HG02938 (cell line): ENCODE measurements around the gene RXFP1.
"Not testable (repeated sequence)": the region's sequence is repeated elsewhere in the genome, so short reads cannot be mapped to it uniquely, and the experiment has no call there.

Experiments used
- ATAC-seq: cut with Tn5 transposase; IDR thresholded peaks from one replicate; pipeline ENCODE4 v1.9.1; 2021; ENCODE audit warnings: mild to moderate bottlenecking, moderate library complexity; ENCODE audit not compliant: unreplicated experiment

RXFP1 gene

DNA sequence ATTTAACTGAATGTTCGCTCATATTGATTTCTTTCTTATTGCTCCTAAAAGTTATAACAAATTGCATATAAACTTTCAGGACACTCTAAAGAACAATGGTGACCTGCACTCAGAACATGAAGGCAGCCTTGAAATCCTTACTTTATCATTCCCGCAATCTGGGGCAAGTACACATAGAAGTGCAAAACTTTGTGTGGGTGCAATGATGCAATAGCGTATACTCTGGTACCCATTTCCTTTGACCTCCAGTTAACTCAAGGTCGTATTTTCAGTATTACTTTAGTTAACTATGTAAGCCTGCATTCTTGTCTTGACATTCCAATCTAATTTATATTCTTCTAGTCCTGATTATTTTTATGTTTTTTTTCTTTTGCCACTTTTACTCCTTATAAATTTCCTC is 85.3 kb downstream of the RXFP1 start:
- ATAC-seq, result no peak

- ATAC-seq, result no peak
Observed at GRCh38 chr4:158609116-158609515, 87.4 kb downstream of the RXFP1 start.

- ATAC-seq, result peak; percentile 96
Observed at GRCh38 chr4:158610790-158611189, 89.1 kb downstream of the RXFP1 start.

DNA sequence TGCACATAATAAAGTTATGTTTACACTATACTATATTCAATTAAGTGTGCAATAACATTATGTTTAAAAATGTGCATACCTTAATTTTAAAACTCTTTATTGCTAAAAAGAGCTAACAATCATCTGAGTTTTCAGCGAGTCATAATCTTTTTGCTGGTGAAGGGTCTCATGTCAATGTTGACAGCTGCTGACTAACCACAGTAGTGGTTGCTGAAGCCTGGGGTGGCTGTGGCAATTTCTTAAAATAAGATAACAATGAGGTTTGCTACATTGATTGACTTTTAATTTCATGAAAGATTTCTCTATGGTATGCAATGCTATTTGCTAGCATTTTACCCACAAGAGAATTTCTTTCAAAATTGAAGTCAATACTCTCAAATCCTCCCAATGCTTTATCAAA is 91.4 kb downstream of the RXFP1 start:
- no peak for ATAC-seq

GRCh38 chr4:158617956-158618355 is 96.3 kb downstream of the RXFP1 start:
- ATAC-seq, result no peak

GRCh38 chr4:158621729-158622128 is 100.0 kb downstream of the RXFP1 start:
- no peak for ATAC-seq

GRCh38 chr4:158622251-158622650 is 100.6 kb downstream of the RXFP1 start:
- no peak for ATAC-seq

- ATAC-seq, result peak; percentile 89
Observed at GRCh38 chr4:158624889-158625478, 103.3 kb downstream of the RXFP1 start.

GRCh38 chr4:158625544-158625943 is 103.9 kb downstream of the RXFP1 start:
- no peak for ATAC-seq

DNA sequence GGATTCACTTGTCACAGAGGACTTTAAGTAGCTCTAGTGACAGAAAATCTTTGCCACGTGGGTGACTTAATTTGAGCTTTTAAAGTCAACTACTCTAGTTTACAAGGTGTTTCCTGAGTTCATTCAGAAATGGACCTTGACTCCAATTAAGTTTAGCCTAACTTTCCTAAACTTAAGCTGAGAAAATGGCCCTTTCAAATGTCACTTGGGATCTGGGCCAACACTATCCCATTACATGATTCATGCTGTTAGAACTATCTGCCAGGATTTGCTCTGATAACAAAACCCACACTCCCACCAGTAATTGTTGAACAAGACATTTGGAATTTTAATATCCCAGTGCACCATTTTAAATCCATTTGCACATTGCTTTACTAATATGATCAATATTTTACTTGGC is 109.2 kb downstream of the RXFP1 start:
- no peak for ATAC-seq

DNA sequence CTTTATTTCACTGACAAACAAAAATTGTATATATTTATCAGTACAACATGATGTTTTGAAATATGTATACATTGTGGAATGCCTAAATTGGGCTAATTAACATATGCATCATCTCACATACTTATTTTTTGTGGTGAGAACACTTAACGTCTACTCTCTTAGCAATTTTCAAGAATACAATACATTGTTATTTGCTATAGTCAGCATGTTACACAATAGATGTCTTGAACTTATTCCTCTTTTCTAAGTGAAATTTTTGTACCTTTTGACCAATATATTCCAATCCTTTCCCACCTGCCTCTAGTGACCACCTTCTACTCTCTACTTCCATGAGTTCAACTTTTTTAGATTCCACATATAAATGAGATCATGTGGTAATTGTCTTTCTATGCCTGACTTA is 114.9 kb downstream of the RXFP1 start:
- ATAC-seq, result no peak

GRCh38 chr4:158644356-158644755 is 122.7 kb downstream of the RXFP1 start:
- no peak for ATAC-seq

GRCh38 chr4:158644760-158645159 is 123.1 kb downstream of the RXFP1 start:
- ATAC-seq, result no peak

DNA sequence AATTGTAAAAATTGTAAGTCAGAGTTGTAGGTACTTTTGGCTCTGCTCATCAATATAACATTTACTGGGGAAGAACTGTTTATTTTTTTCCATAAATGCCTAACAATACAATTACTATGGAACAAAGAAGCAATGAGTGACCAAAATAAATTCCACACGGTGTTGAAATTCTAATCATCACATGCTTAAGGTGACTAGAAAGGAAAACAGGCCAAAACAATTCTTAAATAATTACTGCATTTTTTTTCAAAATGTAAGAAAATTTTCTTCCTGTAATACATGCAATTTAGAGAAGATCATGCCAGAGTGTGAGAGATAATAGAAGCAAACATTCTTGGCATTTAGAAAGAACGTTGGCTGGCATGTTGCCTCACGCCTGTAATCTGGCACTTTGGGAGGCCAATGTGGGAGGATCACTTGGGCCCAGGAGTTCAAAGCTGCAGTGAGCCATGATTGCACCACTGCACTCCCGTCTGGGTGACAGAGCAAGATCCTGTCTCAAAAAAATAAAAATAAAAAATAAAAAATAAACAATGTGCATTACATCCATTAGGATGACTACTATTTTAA is 127.5 kb downstream of the RXFP1 start:
- ATAC-seq, result no peak

DNA sequence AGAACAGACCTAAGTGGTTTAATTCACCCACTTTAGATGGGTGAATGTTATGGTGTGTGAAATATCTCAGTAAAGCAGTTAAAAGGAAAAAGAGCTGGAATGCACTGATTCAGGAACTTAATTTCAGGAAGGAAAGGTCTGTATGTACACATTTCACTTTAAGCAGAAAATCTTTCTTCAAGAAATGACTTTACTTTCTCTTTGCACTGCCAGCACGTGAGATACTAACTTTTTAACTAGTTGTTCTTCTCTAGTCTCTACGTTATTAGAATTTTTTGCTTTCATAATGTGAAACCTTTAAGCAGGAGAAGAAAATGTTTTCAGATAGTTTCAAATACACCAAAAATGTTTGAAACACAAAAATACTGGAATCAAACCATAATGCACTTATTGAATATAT is 131.2 kb downstream of the RXFP1 start:
- no peak for ATAC-seq

DNA sequence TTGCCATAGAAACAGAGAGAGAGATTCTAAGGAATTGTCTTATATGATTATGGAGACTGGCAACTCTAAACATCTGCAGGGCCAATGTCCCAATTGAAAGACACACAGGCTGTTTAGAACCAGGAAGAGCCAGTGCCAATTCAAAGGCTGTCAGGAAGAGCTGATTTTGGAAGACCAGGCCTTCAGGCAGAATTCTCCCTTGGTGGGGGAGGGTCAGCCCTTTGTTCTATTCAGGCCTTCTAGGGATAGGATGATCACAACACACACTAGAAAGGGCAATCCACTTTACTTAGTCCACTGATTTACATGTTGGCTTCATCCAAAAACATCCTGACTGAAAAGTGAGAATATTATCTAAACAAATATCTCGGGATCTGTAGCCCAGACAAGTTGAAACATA is 134.8 kb downstream of the RXFP1 start:
- no peak for ATAC-seq

DNA sequence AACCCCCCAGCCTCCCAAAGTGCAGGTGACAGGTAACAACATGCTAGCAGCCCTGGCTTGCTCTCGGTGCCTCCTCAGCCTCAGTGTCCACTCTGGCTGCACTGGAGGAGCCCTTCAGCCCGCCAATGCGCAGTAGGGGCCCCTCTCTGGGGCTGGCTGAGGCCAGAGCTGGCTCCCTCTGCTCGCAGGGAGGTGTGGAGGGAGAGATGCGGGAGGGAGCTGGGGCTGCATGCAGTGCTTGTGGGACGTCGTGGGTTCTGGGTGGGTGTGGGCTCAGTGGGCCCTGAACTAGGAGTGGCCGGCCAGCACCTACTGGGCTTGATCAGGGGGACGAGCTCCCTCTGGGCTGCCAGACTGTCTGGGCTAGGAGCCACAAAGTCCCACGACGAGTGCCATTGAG is 135.6 kb downstream of the RXFP1 start:
- ATAC-seq, result no peak

DNA sequence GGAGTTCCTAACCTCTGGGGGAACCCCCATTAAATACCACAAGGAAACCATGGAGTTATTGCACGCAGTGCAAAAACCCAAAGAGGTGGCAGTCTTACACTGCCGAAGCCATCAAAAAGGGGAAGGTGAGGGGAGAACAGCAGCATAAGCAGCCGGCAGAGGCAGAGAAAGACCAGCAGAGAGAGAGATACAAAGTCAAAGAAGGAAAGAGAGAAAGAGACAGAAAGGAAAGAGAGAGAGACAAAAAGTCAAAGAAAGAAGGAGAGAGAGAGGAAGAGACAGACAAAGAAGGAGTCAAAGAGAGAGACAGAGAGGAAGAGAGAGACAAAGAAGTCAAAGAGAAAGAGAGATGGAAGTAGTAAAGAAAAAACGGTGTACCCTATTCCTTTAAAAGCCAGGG is 141.6 kb downstream of the RXFP1 start:
- not testable (repeated sequence) for ATAC-seq

- ATAC-seq, result not testable (repeated sequence)
Observed at GRCh38 chr4:158663707-158664625, 142.3 kb downstream of the RXFP1 start.

DNA sequence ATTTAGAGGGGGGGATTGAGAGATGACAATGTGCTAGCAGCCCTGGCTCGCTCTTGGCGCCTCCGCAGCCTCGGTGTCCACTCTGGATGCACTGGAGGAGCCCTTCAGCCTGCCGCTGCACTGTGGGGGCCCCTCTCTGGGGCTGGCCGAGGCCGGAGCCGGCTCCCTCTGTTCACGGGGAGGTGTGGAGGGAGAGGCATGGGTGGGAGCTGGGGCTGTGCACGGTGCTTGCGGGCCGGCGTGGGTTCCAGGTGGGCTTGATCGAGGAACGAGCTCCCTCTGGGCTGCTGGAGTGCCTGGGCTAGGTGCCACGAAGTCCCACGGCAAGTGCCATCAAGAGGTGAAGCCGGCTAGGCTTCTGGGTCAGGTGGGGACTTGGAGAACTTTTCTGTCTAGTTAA is 143.1 kb downstream of the RXFP1 start:
- ATAC-seq, result no peak

DNA sequence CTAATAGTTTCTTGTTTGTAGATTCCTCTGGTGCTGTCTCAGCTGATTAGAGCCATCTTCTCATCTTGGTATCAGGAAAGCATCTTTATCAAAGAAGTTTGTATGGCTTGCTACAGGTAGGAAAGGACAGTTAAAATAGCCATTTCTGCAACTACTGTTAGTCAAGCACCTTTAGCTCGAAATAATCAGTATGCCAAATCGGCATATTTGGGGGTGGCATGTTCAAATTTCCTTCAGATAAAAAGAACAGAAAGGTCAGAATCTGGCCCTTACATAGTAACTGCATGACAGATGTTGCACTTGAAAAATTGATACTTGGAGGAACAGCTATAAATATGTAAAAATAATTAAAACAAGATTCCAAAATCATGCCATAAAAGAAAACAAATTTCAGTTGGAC is 145.2 kb downstream of the RXFP1 start:
- ATAC-seq, result no peak

DNA sequence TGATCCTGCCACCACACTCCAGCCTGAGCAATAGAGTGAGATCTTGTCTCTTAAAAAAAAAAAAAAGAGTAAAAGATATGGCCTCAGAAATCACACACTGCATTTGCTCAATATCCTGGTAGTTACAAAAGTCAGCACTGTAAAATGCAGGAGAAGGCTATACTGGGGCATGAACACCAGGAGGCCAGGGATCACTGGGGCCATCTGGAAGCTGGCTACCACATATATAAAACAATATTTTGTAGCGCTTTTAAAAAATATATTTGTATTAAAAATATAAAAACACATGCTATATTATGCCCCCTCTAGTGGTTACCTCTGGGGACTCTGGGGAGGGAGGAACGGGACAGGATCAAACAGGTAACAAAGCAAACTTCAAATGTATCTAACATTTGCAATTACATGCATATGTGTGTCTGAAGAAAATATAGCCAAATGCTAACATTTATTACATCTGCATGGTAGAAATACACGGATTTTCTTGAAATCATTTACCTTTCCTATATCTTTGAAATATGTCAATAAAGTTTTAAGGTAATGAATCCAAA is 146.0 kb downstream of the RXFP1 start:
- ATAC-seq, result no peak
